HG03342 (cell line): Measurements from ENCODE around the gene URI1.

Source experiments
- ATAC-seq: cut with Tn5 transposase; IDR thresholded peaks from one replicate; pipeline ENCODE4 v1.9.1; 2021; ENCODE audit warnings: mild to moderate bottlenecking, moderate library complexity; ENCODE audit not compliant: unreplicated experiment

URI1 gene

GRCh38 chr19:29967623-29968022, 25.6 kb downstream of the URI1 start:
- ATAC-seq: no peak

DNA sequence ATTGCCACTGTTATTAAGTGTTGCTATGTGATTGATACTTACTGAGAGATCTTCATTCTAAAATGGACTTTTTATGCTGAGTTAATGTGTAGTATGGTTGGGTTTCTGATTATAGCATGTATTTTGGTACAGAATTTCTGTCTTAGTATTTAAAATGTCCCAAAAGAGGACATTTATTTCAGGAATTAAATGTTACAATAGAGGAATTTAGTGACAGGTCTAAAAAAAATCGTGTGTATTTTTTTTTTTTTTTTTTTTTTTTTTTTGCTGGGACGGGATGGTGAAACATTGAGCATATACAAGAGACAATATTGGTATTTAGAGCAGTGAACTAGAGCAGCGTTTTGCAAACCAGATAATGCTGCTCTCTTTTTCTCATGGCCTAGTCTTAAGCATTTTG, 27.9 kb downstream of the URI1 start:
- ATAC-seq: no peak

GRCh38 chr19:29971002-29971401, 29.0 kb downstream of the URI1 start:
- ATAC-seq: no peak

DNA sequence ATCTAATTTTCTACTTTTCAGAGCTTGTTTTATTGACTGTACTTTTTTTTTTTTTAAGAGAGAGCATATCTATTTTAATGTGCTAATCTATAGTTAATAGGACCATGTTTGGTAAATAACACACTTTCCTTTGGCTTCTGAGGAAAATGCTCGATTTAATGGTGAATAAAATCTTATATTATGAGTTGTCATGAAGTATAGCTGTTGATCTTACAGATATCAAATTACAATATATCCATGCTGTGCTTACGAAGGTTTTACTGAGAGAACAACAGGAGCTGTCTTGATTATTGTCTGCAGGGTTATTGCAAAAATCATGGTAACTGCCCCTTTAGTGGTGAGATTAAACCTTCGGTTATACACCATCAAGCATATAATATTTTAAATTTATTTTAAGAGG, 29.6 kb downstream of the URI1 start:
- no peak for ATAC-seq

DNA sequence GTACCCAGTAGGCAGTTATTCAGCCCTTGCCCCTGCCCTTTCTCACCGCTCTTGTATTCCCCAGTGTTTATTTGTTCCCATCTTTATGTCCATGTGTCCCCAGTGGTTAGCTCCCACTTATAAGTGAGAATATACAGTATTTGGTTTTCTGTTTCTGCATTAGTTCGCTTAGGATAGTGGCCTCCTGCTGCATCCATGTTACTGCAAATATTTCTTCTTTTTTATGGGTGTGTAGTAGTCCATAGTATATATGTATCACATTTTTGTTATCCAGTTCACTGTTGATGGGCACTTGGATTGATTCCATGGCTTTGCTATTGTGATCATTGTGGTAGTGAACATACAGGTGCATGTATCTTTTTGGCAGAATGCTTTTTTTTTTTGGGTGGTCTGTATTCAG, 32.7 kb downstream of the URI1 start:
- no peak for ATAC-seq

GRCh38 chr19:29976151-29976943, 34.3 kb downstream of the URI1 start:
- no peak for ATAC-seq

DNA sequence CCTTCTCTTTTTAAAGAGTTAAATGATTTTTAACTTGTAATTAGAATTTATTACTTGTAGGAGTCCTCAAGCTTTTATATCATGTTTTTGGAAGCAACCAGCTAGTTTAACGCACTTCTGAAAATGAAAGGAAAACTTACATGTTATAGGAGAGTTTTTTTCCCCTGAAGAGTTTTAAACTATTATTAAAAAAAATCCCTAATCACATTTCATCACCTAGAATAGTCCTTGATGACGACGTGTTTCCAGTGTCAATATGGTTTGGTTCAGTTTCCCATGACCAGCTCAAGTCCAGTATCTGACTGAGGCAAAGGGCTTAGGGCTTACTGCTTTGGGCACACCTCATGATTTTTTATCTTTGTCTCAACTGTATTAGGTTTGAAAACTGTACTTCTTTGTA, 36.0 kb downstream of the URI1 start:
- no peak for ATAC-seq

DNA sequence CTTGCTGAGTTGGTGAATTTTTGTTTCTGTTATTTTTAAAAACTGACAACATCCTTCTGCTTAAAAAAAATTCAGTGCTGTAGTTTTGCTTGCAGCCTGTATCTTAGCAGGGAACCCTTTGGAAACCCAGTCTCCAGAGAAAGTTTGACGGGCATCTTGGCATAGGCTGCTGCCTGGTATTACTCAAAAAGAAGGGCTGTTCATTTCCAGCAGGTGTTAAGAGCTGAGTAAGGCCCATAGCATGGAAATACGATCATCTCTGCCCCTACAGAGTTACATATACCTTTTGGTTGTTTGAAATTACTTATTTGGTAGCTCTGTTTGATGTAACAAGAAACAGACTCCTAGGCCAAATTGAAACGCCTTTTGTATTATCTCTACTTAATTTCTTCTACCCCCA, 41.5 kb downstream of the URI1 start:
- ATAC-seq: no peak

DNA sequence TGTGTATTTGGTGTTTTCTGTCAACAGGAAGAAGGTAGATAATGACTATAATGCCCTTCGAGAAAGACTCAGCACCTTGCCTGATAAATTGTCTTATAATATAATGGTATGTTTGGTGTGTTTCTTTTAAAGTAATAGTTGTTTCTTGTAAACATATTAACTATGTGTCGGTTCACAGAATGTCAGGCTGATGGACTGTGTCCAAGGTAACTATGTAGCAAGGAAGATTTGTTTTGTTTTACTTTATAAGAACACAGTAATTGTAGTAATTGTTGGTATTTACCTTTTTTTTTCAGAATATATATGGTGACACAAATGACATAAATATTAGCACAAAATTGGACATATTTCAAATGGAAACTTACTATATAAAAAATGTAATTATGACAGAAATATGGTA, 43.2 kb downstream of the URI1 start:
- no peak for ATAC-seq

GRCh38 chr19:29988351-29988750, 46.3 kb downstream of the URI1 start:
- ATAC-seq: no peak

DNA sequence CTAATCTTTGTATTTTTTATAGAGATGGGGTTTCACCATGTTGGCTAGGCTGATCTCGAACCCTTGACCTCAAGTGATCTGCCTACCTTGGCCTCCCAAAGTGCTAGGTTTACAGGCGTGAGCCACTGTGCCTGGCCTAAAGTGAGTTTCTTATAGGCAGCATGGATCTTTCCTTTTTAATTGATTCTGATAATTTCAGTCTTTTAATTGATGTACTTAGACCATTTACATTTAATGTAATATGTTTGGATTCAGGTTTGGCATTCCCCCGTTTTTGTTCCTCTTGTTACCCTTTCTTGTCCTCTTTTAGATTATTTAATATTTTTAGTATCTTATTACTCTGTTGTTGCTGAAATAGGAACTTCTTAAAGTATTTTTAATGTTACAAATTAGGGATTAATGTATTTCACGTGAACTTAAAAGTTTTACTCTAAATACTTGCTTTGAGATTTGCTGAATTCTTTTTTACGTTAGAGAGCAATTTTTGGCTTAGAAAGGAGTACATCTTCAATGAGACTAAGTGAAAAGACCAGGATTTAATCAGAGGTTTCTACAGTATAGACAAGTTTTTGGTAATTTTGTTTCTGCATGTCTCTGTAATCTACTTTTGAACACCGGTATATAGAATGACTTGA, 50.3 kb downstream of the URI1 start:
- ATAC-seq: no peak

DNA sequence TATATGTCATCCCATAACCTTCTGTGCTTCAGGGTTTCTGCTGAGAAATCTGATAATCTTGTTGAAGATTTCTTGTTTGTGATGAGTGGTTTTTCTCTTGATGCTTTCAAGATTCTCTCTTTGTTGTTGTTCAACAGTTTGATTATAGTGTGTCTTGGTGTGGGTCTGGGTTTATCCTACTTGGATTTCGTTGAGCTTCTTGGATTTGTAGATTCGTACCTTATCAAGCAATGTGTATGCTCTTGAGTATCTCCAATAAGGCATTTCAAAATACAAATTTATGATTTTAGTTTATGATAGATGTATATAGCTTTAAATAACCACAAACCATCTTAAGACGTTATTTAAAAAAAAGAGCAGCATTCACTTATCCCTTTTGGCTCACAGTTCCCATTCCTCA, 57.5 kb downstream of the URI1 start:
- ATAC-seq: no peak

- no peak for ATAC-seq
Measured at GRCh38 chr19:30000862-30001261, 58.8 kb downstream of the URI1 start.

- no peak for ATAC-seq
Measured at GRCh38 chr19:30001301-30001700, 59.3 kb downstream of the URI1 start.

DNA sequence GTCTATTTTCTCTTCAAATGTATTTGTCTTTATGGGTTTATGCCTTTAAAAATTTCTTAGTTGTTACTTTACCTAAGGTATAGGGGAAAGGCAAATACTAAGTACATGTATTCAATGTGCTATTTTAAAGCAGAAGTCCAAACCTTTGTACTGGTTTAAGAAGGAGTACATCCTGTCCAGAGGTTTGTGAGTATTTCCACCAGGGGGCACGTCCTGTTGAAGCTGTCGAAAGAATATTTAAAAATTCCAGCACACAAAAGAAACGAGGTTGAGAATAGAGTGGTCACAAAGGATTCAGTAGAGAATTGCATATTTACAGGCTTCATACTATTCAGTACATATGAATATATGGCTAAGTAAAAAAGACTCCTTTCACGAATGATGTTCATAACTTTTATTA, 59.8 kb downstream of the URI1 start:
- no peak for ATAC-seq

GRCh38 chr19:30003866-30004265, 61.8 kb downstream of the URI1 start:
- ATAC-seq: no peak

DNA sequence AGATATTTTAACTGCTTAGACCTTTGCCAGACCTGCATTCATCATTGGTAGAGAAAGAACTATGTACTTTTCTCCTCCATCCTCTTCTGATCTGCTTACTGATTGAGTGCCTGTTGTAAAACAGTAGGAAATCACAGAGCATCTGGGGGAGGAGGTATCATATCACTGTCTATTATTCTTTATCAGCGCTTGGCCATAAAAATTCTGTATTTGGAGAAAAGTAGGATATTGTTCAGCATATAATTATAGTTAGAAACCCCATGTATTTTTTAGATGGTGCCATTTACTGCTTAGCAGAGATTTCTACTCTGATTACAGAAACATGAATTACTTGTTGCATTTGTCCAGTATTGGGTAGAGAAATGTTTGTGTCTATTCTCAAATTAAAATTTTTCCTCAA, 62.4 kb downstream of the URI1 start:
- no peak for ATAC-seq

DNA sequence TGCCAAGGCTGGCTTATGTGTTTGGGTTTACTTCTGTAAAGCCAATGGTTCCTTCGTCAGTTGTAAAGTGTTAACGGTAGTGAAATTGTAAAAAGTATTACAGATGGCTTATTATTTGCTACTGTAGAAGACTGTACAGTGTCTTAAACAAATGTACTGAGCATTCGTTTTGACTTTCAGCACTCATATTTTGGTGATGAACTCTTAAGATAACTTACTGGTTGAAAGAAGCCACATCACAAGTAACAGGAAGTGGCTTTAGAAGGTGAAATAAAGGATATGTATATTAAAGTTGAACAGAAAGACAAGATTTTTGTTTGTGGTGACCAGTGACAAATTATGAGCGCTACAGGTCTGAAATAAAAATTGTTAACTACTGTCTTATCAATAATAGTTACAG, 64.2 kb downstream of the URI1 start:
- ATAC-seq: no peak

GRCh38 chr19:30008169-30008568, 66.1 kb downstream of the URI1 start:
- ATAC-seq: no peak

GRCh38 chr19:30009013-30009412, 67.0 kb downstream of the URI1 start:
- ATAC-seq: no peak

DNA sequence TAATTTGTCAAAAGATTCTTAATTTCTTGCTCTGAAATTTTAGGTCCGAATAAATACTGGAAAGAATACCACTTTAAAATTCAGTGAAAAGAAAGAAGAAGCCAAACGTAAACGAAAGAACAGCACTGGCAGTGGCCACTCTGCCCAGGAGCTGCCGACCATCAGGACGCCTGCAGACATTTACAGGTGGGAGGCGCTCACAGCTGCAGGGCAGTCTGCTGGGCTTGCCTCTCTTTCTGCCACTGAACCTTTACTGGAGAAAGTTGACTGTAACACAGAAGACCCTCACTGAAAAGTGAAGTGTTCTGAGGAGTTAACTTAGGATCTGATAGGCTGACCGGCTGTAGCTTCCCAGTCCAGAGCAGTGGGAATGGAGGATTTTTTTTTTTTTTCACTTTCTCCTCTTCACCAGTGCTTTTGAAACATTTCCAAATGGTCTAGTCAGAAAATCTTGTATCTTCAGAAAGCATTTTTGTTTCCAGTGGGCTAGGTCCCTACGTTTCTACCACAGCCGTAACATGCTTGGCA, 69.1 kb downstream of the URI1 start:
- no peak for ATAC-seq

DNA sequence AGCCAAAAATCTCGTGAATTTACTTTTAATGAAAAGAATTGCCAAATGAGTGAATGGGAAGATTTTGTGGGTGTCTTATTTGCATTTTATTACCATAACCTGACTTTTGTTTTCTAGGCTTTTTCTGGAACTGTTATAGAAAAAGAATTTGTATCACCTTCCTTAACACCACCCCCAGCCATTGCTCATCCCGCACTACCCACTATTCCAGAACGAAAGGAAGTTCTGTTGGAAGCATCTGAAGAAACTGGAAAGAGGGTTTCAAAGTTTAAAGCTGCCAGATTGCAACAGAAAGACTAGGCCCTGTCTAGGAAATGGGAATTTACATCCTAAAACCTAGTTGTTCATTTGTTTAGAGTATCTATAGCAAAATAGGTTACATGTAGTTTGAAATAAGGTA, 72.7 kb downstream of the URI1 start:
- ATAC-seq: no peak

GRCh38 chr19:30017172-30017571, 75.1 kb downstream of the URI1 start:
- peak; percentile 81 for ATAC-seq
